WTC11 (cell line): ENCODE measurements around the gene PIPOX. TPM values are rescaled to one million over a fixed set of nuclear protein-coding genes. Genes with fewer than 3 reads are reported as not detected.
A peak's percentile ranks its signal among the peaks of the same experiment; 100 is the strongest.

ENCODE experiments used
- ATAC-seq: fragments of 200-7000 bp; cut with Tn5 transposase; 2 replicates; pipeline ENCODE4 v1.10.0; 2021; ENCODE audit warnings: mild to moderate bottlenecking, moderate library complexity
- CTCF ChIA-PET: fragments of 300-600 bp; sonication (Branson Sonifier 250); formaldehyde crosslinking; loops from one replicate; lab custom pipeline; 2021; ENCODE audit warnings: antibody characterized with exemption; lab: Charles Lee
- POLR2A ChIA-PET: fragments of 350-600 bp; sonication (Branson Sonifier 250); formaldehyde crosslinking; loops from one replicate; lab custom pipeline; 2021; ENCODE audit warnings: antibody characterized with exemption; lab: Charles Lee
- DNase-seq: peaks from one replicate; pipeline ENCODE4 v3.0.0; 2021; ENCODE audit warnings: low spot score
- H3K27ac Mint-ChIP-seq: 2 replicates; pipeline ENCODE4 v1.8.0; 2021; ENCODE audit warnings: mixed read lengths
- H3K27me3 Mint-ChIP-seq: 2 replicates; pipeline ENCODE4 v1.8.0; 2021; ENCODE audit warnings: low read depth, mild to moderate bottlenecking, moderate library complexity, mixed read lengths
- H3K36me3 Mint-ChIP-seq: 2 replicates; pipeline ENCODE4 v1.8.0; 2021; ENCODE audit warnings: mixed read lengths
- H3K4me1 Mint-ChIP-seq: 2 replicates; pipeline ENCODE4 v1.8.0; 2022; ENCODE audit warnings: mixed read lengths
- H3K4me3 Mint-ChIP-seq: 2 replicates; pipeline ENCODE4 v1.8.0; 2021; ENCODE audit warnings: mild to moderate bottlenecking, moderate library complexity, mixed read lengths
- H3K9me3 Mint-ChIP-seq: 2 replicates; pipeline ENCODE4 v1.8.0; 2021; ENCODE audit warnings: mixed read lengths
- AFF4 ChIP-seq: sonication (generic); formaldehyde crosslinking; IDR thresholded peaks from 2 replicates; pipeline ENCODE4 v1.8.1; 2023; ENCODE audit warnings: mild to moderate bottlenecking, missing genetic modification reagents, borderline replicate concordance
- ATF6 ChIP-seq: sonication (generic); formaldehyde crosslinking; IDR thresholded peaks from 2 replicates; pipeline ENCODE4 v1.8.1; 2023; ENCODE audit warnings: mild to moderate bottlenecking, missing genetic modification reagents
- CREB1 ChIP-seq: sonication (generic); formaldehyde crosslinking; IDR thresholded peaks from 2 replicates; pipeline ENCODE4 v1.8.0; 2023; ENCODE audit warnings: mild to moderate bottlenecking, missing genetic modification reagents
- E2F1 ChIP-seq: sonication (generic); formaldehyde crosslinking; IDR thresholded peaks from 2 replicates; pipeline ENCODE4 v1.8.0; 2022; ENCODE audit warnings: mild to moderate bottlenecking, missing genetic modification reagents
- FOXJ3 ChIP-seq: sonication (generic); formaldehyde crosslinking; IDR thresholded peaks from 2 replicates; pipeline ENCODE4 v1.9.0; 2021; ENCODE audit warnings: missing genetic modification reagents, mild to moderate bottlenecking, borderline replicate concordance
- MAX ChIP-seq: sonication (generic); formaldehyde crosslinking; IDR thresholded peaks from 2 replicates; pipeline ENCODE4 v1.8.0; 2022; ENCODE audit warnings: mild to moderate bottlenecking, missing genetic modification reagents
- NFATC4 ChIP-seq: fragments of 250-450 bp; sonication (Bioruptor Pico); IDR thresholded peaks from 2 replicates; pipeline ENCODE4 v1.9.0; 2021; ENCODE audit warnings: mild to moderate bottlenecking
- NR1H2 ChIP-seq: sonication (generic); formaldehyde crosslinking; IDR thresholded peaks from 2 replicates; pipeline ENCODE4 v1.9.0; 2021; ENCODE audit warnings: mild to moderate bottlenecking, moderate library complexity, missing genetic modification reagents
- NR3C1 ChIP-seq: sonication (generic); formaldehyde crosslinking; conservative IDR thresholded peaks from 2 replicates; pipeline ENCODE4 v1.8.1; 2023; ENCODE audit warnings: low read depth, mild to moderate bottlenecking, missing genetic modification reagents
- PRDM15 ChIP-seq: sonication (generic); formaldehyde crosslinking; IDR thresholded peaks from 2 replicates; pipeline ENCODE4 v1.8.0; 2022; ENCODE audit warnings: missing genetic modification reagents
- PRRX2 ChIP-seq: fragments of 250-450 bp; sonication (Bioruptor Pico); IDR thresholded peaks from 2 replicates; pipeline ENCODE4 v1.8.0; 2021; ENCODE audit warnings: mild to moderate bottlenecking
- SMAD4 ChIP-seq: sonication (generic); formaldehyde crosslinking; IDR thresholded peaks from 2 replicates; pipeline ENCODE4 v1.8.0; 2022; ENCODE audit warnings: mild to moderate bottlenecking, missing genetic modification reagents
- ZBTB43 ChIP-seq: sonication (generic); formaldehyde crosslinking; IDR thresholded peaks from 2 replicates; pipeline ENCODE4 v1.8.1; 2023; ENCODE audit warnings: mild to moderate bottlenecking, missing genetic modification reagents
- ZNF121 ChIP-seq: sonication (generic); formaldehyde crosslinking; IDR thresholded peaks from 2 replicates; pipeline ENCODE4 v1.8.0; 2023; ENCODE audit warnings: missing genetic modification reagents
- ZNF232 ChIP-seq: sonication (generic); formaldehyde crosslinking; IDR thresholded peaks from 2 replicates; pipeline ENCODE4 v1.8.0; 2022; ENCODE audit warnings: mild to moderate bottlenecking, missing genetic modification reagents
- ZNF423 ChIP-seq: fragments of 250-450 bp; sonication (Bioruptor Pico); IDR thresholded peaks from 2 replicates; pipeline ENCODE4 v2.1.2; 2022; ENCODE audit warnings: mild to moderate bottlenecking, moderate library complexity
- ZNF532 ChIP-seq: fragments of 250-450 bp; sonication (Bioruptor Pico); IDR thresholded peaks from 2 replicates; pipeline ENCODE4 v1.9.0; 2021; ENCODE audit warnings: mild to moderate bottlenecking, borderline replicate concordance
- total RNA-seq: library from RNA; stranded (reverse); gene quantifications from 3 replicates; pipeline ENCODE4 v1.2.3, GENCODE V29; 2021

Gene PIPOX
- total RNA-seq, 1 experiment from 2014 or later, result 34.2 TPM

GRCh38 chr17:29046473-29046839, 3.5 kb downstream of the PIPOX start:
- no peak for DNase-seq
- TF ChIP-seq ZNF423 (CRISPR knock-in tag) (no peak), PRRX2 (CRISPR knock-in tag) (no peak), ATF6 (CRISPR knock-in tag) (no peak), E2F1 (CRISPR knock-in tag) (no peak), ZBTB43 (no peak), ZNF121 (no peak), NR3C1 (CRISPR knock-in tag) (no peak), NFATC4 (CRISPR knock-in tag) (no peak), CREB1 (no peak), SMAD4 (CRISPR knock-in tag) (no peak), AFF4 (no peak), ZNF532 (CRISPR knock-in tag) (no peak), PRDM15 (CRISPR knock-in tag) (no peak), FOXJ3 (CRISPR knock-in tag) (no peak), MAX (CRISPR knock-in tag) (no peak), NR1H2 (no peak), ZNF232 (CRISPR knock-in tag) (no peak)
- H3K27me3 Mint-ChIP-seq, result no peaks in the 10 kb centered on the region
- peak overlapping the region; percentile 42; the same call in 1 of the 2 replicates for H3K27ac Mint-ChIP-seq
- CTCF ChIA-PET, result no interaction called here
- ATAC-seq, result no peak
- H3K9me3 Mint-ChIP-seq, result no peaks in the 10 kb centered on the region
- H3K4me1 Mint-ChIP-seq, result peaks cover 66% of the 10 kb centered on the region
- POLR2A ChIA-PET, result no interaction called here
- H3K4me3 Mint-ChIP-seq, result no peak overlapping the region
- peaks cover 18% of the 10 kb centered on the region for H3K36me3 Mint-ChIP-seq
